WTC11 (cell line): ENCODE measurements around the gene WDR49. TPM values are rescaled to one million over a fixed set of nuclear protein-coding genes. Genes with fewer than 3 reads are reported as not detected.
A peak's percentile ranks its signal among the peaks of the same experiment; 100 is the strongest.

Experiments
- ATAC-seq: fragments of 200-7000 bp; cut with Tn5 transposase; 2 replicates; pipeline ENCODE4 v1.10.0; 2021; ENCODE audit warnings: mild to moderate bottlenecking, moderate library complexity
- Bru-seq: library from RNA; stranded (reverse); fragments of 400-500 nt; gene quantifications from one replicate; lab custom pipeline; 2021; lab: Mats Ljungman, UMichigan
- CTCF ChIA-PET: fragments of 300-600 bp; sonication (Branson Sonifier 250); formaldehyde crosslinking; loops from one replicate; lab custom pipeline; 2021; ENCODE audit warnings: antibody characterized with exemption; lab: Charles Lee
- POLR2A ChIA-PET: fragments of 350-600 bp; sonication (Branson Sonifier 250); formaldehyde crosslinking; loops from one replicate; lab custom pipeline; 2021; ENCODE audit warnings: antibody characterized with exemption; lab: Charles Lee
- DNase-seq: peaks from one replicate; pipeline ENCODE4 v3.0.0; 2021; ENCODE audit warnings: low spot score
- H3K27ac Mint-ChIP-seq: 2 replicates; pipeline ENCODE4 v1.8.0; 2021; ENCODE audit warnings: mixed read lengths
- H3K27me3 Mint-ChIP-seq: 2 replicates; pipeline ENCODE4 v1.8.0; 2021; ENCODE audit warnings: low read depth, mild to moderate bottlenecking, moderate library complexity, mixed read lengths
- H3K36me3 Mint-ChIP-seq: 2 replicates; pipeline ENCODE4 v1.8.0; 2021; ENCODE audit warnings: mixed read lengths
- H3K4me1 Mint-ChIP-seq: 2 replicates; pipeline ENCODE4 v1.8.0; 2022; ENCODE audit warnings: mixed read lengths
- H3K4me3 Mint-ChIP-seq: 2 replicates; pipeline ENCODE4 v1.8.0; 2021; ENCODE audit warnings: mild to moderate bottlenecking, moderate library complexity, mixed read lengths
- H3K9me3 Mint-ChIP-seq: 2 replicates; pipeline ENCODE4 v1.8.0; 2021; ENCODE audit warnings: mixed read lengths
- ATF1 ChIP-seq: sonication (generic); formaldehyde crosslinking; IDR thresholded peaks from 2 replicates; pipeline ENCODE4 v1.8.1; 2023; ENCODE audit warnings: mild to moderate bottlenecking, moderate library complexity, missing genetic modification reagents
- CREM ChIP-seq: sonication (generic); formaldehyde crosslinking; IDR thresholded peaks from 2 replicates; pipeline ENCODE4 v1.8.1; 2022; ENCODE audit warnings: mild to moderate bottlenecking, missing genetic modification reagents, moderate library complexity
- ESRRA ChIP-seq: sonication (generic); formaldehyde crosslinking; IDR thresholded peaks from 2 replicates; pipeline ENCODE4 v1.8.1; 2022; ENCODE audit warnings: mild to moderate bottlenecking, missing genetic modification reagents, borderline replicate concordance
- ETV6 ChIP-seq: sonication (generic); formaldehyde crosslinking; IDR thresholded peaks from 2 replicates; pipeline ENCODE4 v1.8.1; 2022; ENCODE audit warnings: mild to moderate bottlenecking, missing genetic modification reagents
- FOXK1 ChIP-seq: sonication (generic); formaldehyde crosslinking; IDR thresholded peaks from 2 replicates; pipeline ENCODE4 v1.8.0; 2022; ENCODE audit warnings: mild to moderate bottlenecking, moderate library complexity, missing genetic modification reagents
- FOXP1 ChIP-seq: sonication (generic); formaldehyde crosslinking; IDR thresholded peaks from 2 replicates; pipeline ENCODE4 v1.8.0; 2022; ENCODE audit warnings: missing genetic modification reagents, mild to moderate bottlenecking, moderate library complexity, borderline replicate concordance
- GABPB1 ChIP-seq: sonication (generic); formaldehyde crosslinking; IDR thresholded peaks from 2 replicates; pipeline ENCODE4 v1.8.1; 2023; ENCODE audit warnings: mild to moderate bottlenecking, missing genetic modification reagents
- GTF2I ChIP-seq: fragments of 250-450 bp; sonication (Bioruptor Pico); conservative IDR thresholded peaks from 2 replicates; pipeline ENCODE4 v1.4.0; 2021; ENCODE audit warnings: mild to moderate bottlenecking
- NFE2L1 ChIP-seq: sonication (generic); formaldehyde crosslinking; IDR thresholded peaks from 2 replicates; pipeline ENCODE4 v1.8.1; 2023; ENCODE audit warnings: missing genetic modification reagents
- OVOL2 ChIP-seq: fragments of 250-450 bp; sonication (Bioruptor Pico); IDR thresholded peaks from 2 replicates; pipeline ENCODE4 v1.9.0; 2021; ENCODE audit warnings: mild to moderate bottlenecking, borderline replicate concordance
- ZNF121 ChIP-seq: sonication (generic); formaldehyde crosslinking; IDR thresholded peaks from 2 replicates; pipeline ENCODE4 v1.8.0; 2023; ENCODE audit warnings: missing genetic modification reagents
- ZNF232 ChIP-seq: sonication (generic); formaldehyde crosslinking; IDR thresholded peaks from 2 replicates; pipeline ENCODE4 v1.8.0; 2022; ENCODE audit warnings: mild to moderate bottlenecking, missing genetic modification reagents
- ZNF416 ChIP-seq: fragments of 250-450 bp; sonication (Bioruptor Pico); IDR thresholded peaks from 2 replicates; pipeline ENCODE4 v1.9.0; 2021; ENCODE audit warnings: mild to moderate bottlenecking, inconsistent platforms
- long read RNA-seq, 3 experiments: library from RNA in 1 of 3; library from capped mRNA in 1 of 3; library from polyadenylated mRNA in 1 of 3; unstranded in 2 of 3; stranded (forward) in 1 of 3; transcript quantifications; one replicate each; pipeline ENCODE4 v2.0.0, GENCODE V29; 2021
- total RNA-seq: library from RNA; stranded (reverse); gene quantifications from 3 replicates; pipeline ENCODE4 v1.2.3, GENCODE V29; 2021
- TF ChIP-seq, protein P1 (sequence below): sonication (generic); formaldehyde crosslinking; IDR thresholded peaks from 2 replicates; pipeline ENCODE4 v1.8.1; 2022; ENCODE audit warnings: missing genetic modification reagents, borderline replicate concordance
- TF ChIP-seq, protein P2 (sequence below): sonication (generic); formaldehyde crosslinking; IDR thresholded peaks from 2 replicates; pipeline ENCODE4 v1.8.1; 2023; ENCODE audit warnings: mild to moderate bottlenecking, missing genetic modification reagents, moderate library complexity
- TF ChIP-seq, protein P3 (sequence below): fragments of 250-450 bp; sonication (Bioruptor Pico); IDR thresholded peaks from 2 replicates; pipeline ENCODE4 v1.9.0; 2021; ENCODE audit warnings: moderate library complexity, mild to moderate bottlenecking, inconsistent platforms, borderline replicate concordance
- TF ChIP-seq, protein P4 (sequence below): sonication (generic); formaldehyde crosslinking; IDR thresholded peaks from 2 replicates; pipeline ENCODE4 v1.8.1; 2023; ENCODE audit warnings: mild to moderate bottlenecking, missing genetic modification reagents
- TF ChIP-seq, protein P5 (sequence below): sonication (generic); formaldehyde crosslinking; IDR thresholded peaks from 2 replicates; pipeline ENCODE4 v1.8.1; 2022; ENCODE audit warnings: mild to moderate bottlenecking, missing genetic modification reagents, moderate library complexity, borderline replicate concordance
- TF ChIP-seq, protein P6 (sequence below): fragments of 250-450 bp; sonication (Bioruptor Pico); conservative IDR thresholded peaks from 2 replicates; pipeline ENCODE4 v1.9.0; 2021; ENCODE audit warnings: mild to moderate bottlenecking
- TF ChIP-seq, protein P7 (sequence below): sonication (generic); formaldehyde crosslinking; IDR thresholded peaks from 2 replicates; pipeline ENCODE4 v1.8.0; 2022; ENCODE audit warnings: mild to moderate bottlenecking, missing genetic modification reagents
- TF ChIP-seq, protein P8 (sequence below): sonication (generic); formaldehyde crosslinking; IDR thresholded peaks from 2 replicates; pipeline ENCODE4 v1.8.0; 2023; ENCODE audit warnings: missing genetic modification reagents

The WDR49 gene
- total RNA-seq, result 0.73 to 1.1 TPM (median 0.92 TPM) in 3 replicates
- percentile 33 among the genes with signal in this experiment for Bru-seq, nascent RNA
- long read RNA-seq, experiment 1, partial matches to known transcripts, result 1 of 4 reads
- long read RNA-seq, experiment 1, other reads (novel, unspliced or antisense), result 3 of 4 reads
- long read RNA-seq, experiment 2, result 0 reads
- long read RNA-seq, experiment 3, partial matches to known transcripts, result 0 of 1 reads
- long read RNA-seq, experiment 3, other reads (novel, unspliced or antisense), result 1 of 1 reads

DNA sequence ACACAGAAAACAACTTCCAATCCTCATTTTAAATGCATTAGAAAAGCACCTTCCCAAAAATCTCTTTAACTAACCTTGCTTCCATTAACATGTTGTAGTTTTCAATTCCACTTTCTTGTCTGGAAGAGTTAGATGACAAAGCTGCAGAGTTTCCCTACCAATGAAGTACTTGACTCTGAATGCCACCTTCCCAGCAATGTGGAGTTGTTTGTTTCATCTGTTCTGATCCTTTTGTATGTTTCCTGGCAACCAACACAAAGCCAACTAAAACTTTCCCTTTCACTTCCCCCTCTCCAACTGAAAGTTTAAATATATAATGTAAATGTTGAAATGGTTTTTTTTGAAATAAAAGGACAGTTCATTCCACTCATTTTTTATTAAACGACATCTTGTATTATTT lies at the start of gene WDR49:
Gene WDR49, minus strand, starts transcription at position 183 of the 400 bp plus-strand sequence. CDS start 517 bp downstream, outside the sequence.
- H3K36me3 Mint-ChIP-seq, result no peaks in the 10 kb centered on the region
- H3K4me3 Mint-ChIP-seq, result peak within 1 kb of the TSS; percentile 20
- no peaks in the 10 kb centered on the region for H3K27me3 Mint-ChIP-seq
- ChIA-PET POLR2A (no interaction called here), CTCF (interaction anchor here (1.0 to 1.5 kb wide), 2 partner anchors 88 to 274 kb away, joined by 3 read pairs; partner anchors contain the start of gene ZBBX)
- peaks cover 9% of the 10 kb centered on the region for H3K9me3 Mint-ChIP-seq
- H3K27ac Mint-ChIP-seq, result peak within 1 kb of the TSS; percentile 99
- DNase-seq, result no peak
- ATAC-seq, result peak; percentile 83
- TF ChIP-seq ATF1 (CRISPR knock-in tag) (no peak), ZNF121 (CRISPR knock-in tag) (no peak), ZNF416 (CRISPR knock-in tag) (no peak), GTF2I (CRISPR knock-in tag) (no peak)
- TF ChIP-seq, protein P1, sequence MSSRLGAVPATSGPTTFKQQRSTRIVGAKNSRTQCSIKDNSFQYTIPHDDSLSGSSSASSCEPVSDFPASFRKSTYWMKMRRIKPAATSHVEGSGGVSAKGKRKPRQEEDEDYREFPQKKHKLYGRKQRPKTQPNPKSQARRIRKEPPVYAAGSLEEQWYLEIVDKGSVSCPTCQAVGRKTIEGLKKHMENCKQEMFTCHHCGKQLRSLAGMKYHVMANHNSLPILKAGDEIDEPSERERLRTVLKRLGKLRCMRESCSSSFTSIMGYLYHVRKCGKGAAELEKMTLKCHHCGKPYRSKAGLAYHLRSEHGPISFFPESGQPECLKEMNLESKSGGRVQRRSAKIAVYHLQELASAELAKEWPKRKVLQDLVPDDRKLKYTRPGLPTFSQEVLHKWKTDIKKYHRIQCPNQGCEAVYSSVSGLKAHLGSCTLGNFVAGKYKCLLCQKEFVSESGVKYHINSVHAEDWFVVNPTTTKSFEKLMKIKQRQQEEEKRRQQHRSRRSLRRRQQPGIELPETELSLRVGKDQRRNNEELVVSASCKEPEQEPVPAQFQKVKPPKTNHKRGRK (CRISPR knock-in tag), result no peak
- TF ChIP-seq, protein P2, sequence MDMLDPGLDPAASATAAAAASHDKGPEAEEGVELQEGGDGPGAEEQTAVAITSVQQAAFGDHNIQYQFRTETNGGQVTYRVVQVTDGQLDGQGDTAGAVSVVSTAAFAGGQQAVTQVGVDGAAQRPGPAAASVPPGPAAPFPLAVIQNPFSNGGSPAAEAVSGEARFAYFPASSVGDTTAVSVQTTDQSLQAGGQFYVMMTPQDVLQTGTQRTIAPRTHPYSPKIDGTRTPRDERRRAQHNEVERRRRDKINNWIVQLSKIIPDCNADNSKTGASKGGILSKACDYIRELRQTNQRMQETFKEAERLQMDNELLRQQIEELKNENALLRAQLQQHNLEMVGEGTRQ (CRISPR knock-in tag), result no peak
- peaks cover 39% of the 10 kb centered on the region for H3K4me1 Mint-ChIP-seq

DNA sequence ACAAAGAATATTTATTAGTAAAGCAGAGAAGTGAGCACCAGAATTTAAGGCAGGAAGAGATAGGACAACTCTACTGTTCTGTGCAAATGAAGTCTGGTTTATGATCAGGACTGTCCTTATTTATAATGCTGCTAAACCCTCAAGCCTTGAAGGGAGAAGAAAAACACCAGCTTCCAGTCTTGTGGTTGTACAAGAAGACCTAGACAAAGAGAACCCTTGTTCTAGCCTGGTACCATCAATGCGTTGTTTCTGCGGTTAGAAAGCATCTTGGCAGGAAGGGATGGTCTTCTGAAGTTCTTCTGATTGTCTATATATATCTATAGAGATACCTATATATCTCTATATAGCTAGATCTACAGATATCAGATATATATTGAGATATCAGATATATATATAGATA lies 47.2 kb upstream of the WDR49 start:
- DNase-seq, result no peak
- no peak overlapping the region for H3K27ac Mint-ChIP-seq
- ATAC-seq, result no peak

DNA sequence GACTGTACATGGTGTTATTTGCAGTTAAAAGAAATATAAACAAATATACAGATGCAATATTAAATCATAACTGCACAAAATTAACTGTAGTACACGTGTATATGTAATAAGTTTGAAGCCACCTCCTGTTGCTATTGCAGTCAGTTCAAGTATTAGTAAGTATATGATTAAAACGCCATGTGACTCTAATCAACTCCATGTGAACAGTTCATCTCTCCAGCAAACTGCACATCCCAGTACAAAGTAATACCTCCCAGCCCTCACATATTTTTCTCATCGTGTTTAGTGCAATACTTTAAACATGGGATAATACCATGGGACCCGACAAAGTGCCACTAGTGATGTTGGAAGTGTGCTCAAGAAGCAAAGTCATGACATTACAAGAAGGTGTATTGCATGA lies 46.3 kb upstream of the WDR49 start:
- ATAC-seq, result no peak
- H3K4me3 Mint-ChIP-seq, result no peak overlapping the region
- H3K36me3 Mint-ChIP-seq, result peaks cover 21% of the 10 kb centered on the region
- no peaks in the 10 kb centered on the region for H3K9me3 Mint-ChIP-seq
- POLR2A ChIA-PET, result no interaction called here
- H3K27me3 Mint-ChIP-seq, result no peaks in the 10 kb centered on the region
- H3K4me1 Mint-ChIP-seq, result no peaks in the 10 kb centered on the region
- H3K27ac Mint-ChIP-seq, result no peak overlapping the region
- CTCF ChIA-PET, result interaction anchor here (1.1 to 1.3 kb wide), 2 partner anchors 10 to 41 kb away, joined by 3 to 5 read pairs; no protein-coding TSS in a partner anchor
- DNase-seq, result no peak
- TF ChIP-seq, protein P3, sequence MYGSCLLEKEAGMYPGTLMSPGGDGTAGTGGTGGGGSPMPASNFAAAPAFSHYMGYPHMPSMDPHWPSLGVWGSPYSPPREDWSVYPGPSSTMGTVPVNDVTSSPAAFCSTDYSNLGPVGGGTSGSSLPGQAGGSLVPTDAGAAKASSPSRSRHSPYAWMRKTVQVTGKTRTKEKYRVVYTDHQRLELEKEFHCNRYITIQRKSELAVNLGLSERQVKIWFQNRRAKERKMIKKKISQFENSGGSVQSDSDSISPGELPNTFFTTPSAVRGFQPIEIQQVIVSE (CRISPR knock-in tag), result no peak
- TF ChIP-seq OVOL2 (no peak), FOXK1 (CRISPR knock-in tag) (no peak), ETV6 (CRISPR knock-in tag) (no peak), FOXP1 (CRISPR knock-in tag) (no peak), ZNF232 (CRISPR knock-in tag) (no peak), NFE2L1 (CRISPR knock-in tag) (no peak)
- TF ChIP-seq, protein P4, sequence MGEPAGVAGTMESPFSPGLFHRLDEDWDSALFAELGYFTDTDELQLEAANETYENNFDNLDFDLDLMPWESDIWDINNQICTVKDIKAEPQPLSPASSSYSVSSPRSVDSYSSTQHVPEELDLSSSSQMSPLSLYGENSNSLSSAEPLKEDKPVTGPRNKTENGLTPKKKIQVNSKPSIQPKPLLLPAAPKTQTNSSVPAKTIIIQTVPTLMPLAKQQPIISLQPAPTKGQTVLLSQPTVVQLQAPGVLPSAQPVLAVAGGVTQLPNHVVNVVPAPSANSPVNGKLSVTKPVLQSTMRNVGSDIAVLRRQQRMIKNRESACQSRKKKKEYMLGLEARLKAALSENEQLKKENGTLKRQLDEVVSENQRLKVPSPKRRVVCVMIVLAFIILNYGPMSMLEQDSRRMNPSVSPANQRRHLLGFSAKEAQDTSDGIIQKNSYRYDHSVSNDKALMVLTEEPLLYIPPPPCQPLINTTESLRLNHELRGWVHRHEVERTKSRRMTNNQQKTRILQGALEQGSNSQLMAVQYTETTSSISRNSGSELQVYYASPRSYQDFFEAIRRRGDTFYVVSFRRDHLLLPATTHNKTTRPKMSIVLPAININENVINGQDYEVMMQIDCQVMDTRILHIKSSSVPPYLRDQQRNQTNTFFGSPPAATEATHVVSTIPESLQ, result no peak
- TF ChIP-seq, protein P5, sequence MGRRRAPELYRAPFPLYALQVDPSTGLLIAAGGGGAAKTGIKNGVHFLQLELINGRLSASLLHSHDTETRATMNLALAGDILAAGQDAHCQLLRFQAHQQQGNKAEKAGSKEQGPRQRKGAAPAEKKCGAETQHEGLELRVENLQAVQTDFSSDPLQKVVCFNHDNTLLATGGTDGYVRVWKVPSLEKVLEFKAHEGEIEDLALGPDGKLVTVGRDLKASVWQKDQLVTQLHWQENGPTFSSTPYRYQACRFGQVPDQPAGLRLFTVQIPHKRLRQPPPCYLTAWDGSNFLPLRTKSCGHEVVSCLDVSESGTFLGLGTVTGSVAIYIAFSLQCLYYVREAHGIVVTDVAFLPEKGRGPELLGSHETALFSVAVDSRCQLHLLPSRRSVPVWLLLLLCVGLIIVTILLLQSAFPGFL (CRISPR knock-in tag), result no peak
- TF ChIP-seq, protein P6, sequence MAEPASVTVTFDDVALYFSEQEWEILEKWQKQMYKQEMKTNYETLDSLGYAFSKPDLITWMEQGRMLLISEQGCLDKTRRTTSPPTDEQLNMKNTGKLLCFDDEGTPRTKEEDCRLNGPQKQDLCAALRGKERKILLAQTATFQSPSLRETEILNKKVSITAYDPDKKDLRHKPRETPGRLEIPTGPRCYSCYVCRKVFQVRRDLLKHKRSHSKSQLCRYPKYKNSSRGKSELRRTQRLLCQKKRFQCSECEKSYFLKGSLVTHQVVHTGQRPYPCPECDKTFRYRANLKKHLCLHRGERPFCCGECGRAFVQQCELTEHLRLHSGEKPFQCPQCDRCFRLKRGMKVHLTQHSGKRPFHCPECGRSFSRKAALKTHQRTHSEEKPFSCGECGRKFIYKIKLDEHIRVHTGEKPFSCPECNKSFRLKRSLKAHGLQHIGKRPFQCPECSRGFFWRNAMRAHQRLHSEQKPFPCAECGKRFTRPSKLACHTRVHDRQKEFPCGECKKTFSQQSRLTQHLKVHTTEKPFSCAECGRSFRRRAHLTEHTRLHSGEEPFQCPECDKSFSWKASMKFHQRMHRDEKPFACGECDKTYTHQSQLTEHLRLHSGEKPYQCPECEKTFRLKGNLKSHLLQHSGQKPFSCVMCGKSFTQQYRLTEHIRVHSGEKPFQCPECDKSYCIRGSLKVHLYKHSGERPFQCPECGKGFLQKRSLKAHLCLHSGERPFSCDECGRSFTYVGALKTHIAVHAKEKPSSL, result no peak
- TF ChIP-seq, protein P7, sequence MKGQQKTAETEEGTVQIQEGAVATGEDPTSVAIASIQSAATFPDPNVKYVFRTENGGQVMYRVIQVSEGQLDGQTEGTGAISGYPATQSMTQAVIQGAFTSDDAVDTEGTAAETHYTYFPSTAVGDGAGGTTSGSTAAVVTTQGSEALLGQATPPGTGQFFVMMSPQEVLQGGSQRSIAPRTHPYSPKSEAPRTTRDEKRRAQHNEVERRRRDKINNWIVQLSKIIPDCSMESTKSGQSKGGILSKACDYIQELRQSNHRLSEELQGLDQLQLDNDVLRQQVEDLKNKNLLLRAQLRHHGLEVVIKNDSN (CRISPR knock-in tag), result no peak

More for the DNA sequence above, 47.2 kb upstream of the WDR49 start:
- H3K4me1 Mint-ChIP-seq, result no peaks in the 10 kb centered on the region
- ChIA-PET CTCF (interaction anchor here (1.3 kb wide), 1 partner anchor 40 kb away, joined by 5 read pairs; no protein-coding TSS in a partner anchor), POLR2A (no interaction called here)
- TF ChIP-seq NFE2L1 (CRISPR knock-in tag) (no peak), CREM (CRISPR knock-in tag) (no peak), ESRRA (no peak), GABPB1 (no peak)
- TF ChIP-seq, protein P8, sequence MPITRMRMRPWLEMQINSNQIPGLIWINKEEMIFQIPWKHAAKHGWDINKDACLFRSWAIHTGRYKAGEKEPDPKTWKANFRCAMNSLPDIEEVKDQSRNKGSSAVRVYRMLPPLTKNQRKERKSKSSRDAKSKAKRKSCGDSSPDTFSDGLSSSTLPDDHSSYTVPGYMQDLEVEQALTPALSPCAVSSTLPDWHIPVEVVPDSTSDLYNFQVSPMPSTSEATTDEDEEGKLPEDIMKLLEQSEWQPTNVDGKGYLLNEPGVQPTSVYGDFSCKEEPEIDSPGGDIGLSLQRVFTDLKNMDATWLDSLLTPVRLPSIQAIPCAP (CRISPR knock-in tag), result no peak
- H3K4me3 Mint-ChIP-seq, result no peak overlapping the region
- no peaks in the 10 kb centered on the region for H3K9me3 Mint-ChIP-seq
- H3K36me3 Mint-ChIP-seq, result peaks cover 12% of the 10 kb centered on the region
- H3K27me3 Mint-ChIP-seq, result no peaks in the 10 kb centered on the region
